NK-92 treated with Interleukin-12 subunit alpha and Interleukin-12 subunit beta, amount 100 ng/mL, for 24 hours (cell line): Measurements from ENCODE around the gene PCSK5.
"Not testable (repeated sequence)": the region's sequence is repeated elsewhere in the genome, so short reads cannot be mapped to it uniquely, and the experiment has no call there.

ENCODE experiments used
- DNase-seq: peaks from one replicate; lab custom pipeline; 2025; lab: John Stamatoyannopoulos, UW

Gene PCSK5

DNA sequence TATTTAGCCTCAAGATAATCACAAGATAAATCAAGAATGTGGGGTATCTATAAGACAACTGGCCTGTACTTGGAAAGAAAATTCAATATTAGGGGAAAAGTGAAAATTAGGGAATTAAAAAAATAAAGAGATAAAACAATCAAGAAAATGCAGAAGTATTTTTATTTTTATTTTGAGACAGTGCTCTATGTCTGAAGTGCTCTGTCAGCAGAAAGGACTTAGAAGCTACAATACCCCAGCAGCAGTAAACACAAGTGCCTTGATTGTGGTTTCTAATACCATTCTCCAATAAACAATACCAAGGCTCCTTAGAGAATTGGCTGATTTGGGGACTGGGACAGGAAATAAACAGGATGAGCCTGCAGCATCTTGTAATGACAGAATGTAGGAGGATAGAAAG lies 358.8 kb downstream of the PCSK5 start:
- DNase-seq: no peak

DNA sequence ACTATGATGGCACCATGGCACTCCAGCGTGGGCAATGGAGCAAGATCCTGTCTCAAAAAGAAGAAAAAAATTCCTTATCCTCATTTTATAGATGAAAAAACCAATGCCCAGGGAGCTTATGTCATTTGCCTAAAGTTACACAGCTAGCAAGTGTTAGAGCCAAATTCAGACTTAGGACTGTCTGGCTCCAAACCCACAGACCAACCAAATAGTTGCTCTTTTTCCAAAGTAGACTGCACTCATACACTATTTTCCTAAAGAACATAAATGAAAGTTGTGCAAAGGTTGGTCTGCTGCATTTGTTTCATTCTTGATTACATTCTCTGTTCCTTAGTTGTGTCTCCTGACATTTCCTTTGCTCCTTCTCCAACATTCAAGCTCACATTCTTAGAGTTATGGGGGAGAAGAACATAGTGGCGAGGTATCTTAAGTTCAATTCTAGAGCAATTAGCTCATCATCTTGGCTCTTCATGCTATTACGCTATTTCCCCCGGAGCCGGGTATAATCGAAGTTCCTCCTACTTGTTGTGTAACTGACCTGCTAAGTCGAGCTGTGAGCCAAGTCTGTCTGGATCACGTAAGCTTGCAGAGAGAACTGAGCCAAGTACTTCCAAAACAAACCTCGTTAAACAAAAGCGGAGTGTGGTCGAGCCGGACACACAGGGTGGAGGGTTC lies 365.4 kb downstream of the PCSK5 start:
- no peak for DNase-seq

GRCh38 chr9:76257311-76257710 lies 366.8 kb downstream of the PCSK5 start:
- DNase-seq: no peak

GRCh38 chr9:76266649-76267283 lies 376.3 kb downstream of the PCSK5 start:
- no peak for DNase-seq

DNA sequence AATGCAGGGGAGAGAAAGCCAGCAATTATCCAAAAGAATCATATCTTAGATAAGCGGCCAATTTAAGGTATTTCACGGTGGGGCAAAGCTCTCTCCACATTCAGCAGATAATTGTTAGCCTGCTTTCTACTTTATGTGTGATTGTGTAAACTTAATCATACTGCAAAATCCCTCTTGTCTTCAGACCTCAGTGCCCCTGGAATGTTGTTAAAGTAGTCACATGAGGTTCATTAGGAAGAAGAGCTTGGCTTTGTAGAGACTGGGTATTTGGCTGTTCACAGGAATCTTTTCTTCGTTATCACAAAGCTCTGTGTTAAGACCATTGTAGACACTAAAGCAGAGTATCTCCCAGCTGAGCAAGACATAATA lies 376.8 kb downstream of the PCSK5 start:
- DNase-seq: no peak

- no peak for DNase-seq
Observed at GRCh38 chr9:76269789-76270188, 379.3 kb downstream of the PCSK5 start.

- no peak for DNase-seq
Observed at GRCh38 chr9:76271755-76272154, 381.3 kb downstream of the PCSK5 start.

DNA sequence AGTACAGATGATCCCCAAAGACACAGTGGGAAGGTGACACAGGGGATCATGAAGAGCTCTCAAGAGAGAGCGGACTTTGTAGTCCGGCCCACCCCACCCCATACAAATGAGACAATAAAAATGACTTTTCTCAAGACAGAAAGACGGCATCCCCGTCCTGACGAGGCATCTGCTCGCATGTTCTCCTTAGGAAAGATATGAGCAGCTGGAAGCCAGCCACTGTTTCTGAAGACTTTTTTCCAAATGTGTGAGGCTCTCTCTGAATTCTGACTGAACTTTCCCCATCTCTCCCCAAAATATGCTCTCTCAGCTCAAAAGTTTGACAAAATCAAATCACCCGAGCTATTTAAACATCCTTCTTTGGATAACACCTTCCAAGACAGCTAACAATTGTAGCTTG lies 398.6 kb downstream of the PCSK5 start:
- DNase-seq: no peak

DNA sequence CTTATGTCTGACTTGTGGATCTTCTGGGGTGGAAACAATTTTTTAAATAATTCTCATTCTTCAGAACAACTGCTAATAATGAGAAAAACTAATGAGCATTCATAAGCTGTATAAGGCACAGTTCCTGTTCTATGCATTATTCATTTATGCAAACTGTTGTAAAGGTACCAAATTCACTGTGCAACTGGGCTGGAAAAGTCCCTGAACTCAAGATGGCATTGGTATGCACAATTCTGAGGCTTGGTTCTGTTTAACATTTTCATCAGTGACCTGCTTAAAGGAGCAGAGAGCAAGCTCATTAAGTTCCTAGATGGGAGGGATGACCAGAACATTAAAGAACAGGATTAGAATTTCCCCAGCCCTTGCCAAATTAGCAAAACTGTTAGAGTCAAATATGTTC lies 399.2 kb downstream of the PCSK5 start:
- no peak for DNase-seq

DNA sequence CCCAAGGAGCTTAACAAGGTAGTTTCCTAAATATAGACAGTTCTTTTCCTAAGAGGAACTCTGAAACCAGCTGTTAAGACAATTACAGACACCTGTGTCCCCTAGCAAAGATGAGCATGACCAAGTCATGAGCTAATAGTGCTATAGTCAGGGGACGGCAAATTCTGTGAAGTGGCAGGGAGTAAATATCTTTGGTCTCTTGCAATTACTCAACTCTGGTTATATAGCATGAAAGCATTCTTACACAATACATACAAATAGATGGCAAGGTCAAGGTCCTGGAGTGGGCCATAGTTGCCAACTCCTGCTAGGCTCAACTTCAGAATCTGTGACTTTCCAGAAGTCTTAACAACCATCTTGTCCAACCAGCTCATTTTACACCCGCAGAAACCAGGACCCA lies 400.1 kb downstream of the PCSK5 start:
- DNase-seq: no peak

DNA sequence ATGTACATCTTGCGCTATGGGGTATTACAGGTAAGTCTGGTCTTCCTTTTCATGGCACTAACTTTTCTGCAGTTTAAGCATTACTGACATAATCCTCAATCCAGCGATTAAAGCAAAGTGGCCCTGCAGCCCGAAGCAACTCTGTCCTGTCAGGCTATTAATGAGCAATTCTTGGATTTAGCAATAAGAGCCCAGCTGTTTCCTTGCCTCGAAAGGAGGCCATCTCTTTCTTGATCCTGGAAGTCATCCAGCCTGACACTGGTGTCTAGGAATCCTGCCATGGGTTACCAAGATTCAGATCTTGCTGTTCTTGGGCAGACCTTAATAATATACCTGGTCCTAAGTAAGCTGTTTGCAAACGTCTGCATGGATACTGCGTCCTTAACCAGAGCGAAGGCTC lies 401.8 kb downstream of the PCSK5 start:
- no peak for DNase-seq

DNA sequence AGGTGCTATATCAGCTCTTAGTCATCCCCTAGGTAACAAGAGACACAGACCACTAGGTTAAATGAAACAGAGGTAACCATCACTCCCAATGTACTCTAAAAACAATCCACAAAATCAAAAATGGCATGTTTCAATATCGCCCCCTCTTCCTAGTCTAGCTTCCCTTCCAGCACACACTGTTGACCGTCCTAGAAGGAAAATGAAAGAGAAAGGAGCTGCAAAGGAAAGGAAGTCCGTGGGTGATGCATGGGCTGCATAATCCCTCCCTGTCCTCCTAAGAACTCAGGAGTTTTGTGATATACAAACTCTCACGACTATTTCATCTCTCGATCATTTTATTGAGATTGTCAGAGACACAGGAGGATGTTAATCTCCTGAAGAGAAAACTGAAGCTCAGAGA lies 402.2 kb downstream of the PCSK5 start:
- no peak for DNase-seq

DNA sequence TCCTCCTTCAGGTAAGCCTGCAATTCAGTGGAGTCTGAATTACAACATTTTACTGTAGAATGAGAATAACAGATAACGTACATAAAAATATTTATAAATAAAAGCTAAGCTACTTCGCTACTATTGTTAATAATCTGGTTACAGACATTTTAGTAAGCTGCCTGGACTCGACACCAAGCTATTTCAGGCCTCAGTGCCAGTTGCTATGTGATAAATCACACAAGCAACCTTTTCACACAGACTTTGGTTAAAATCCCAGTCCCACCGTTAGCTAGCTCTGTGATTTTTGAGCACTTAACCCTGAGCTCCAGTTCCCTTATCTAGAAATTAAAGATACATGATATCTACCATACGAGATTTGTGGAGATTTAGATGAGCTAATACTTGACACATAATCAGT lies 403.8 kb downstream of the PCSK5 start:
- no peak for DNase-seq

GRCh38 chr9:76296561-76297310 lies 406.3 kb downstream of the PCSK5 start:
- DNase-seq: no peak

DNA sequence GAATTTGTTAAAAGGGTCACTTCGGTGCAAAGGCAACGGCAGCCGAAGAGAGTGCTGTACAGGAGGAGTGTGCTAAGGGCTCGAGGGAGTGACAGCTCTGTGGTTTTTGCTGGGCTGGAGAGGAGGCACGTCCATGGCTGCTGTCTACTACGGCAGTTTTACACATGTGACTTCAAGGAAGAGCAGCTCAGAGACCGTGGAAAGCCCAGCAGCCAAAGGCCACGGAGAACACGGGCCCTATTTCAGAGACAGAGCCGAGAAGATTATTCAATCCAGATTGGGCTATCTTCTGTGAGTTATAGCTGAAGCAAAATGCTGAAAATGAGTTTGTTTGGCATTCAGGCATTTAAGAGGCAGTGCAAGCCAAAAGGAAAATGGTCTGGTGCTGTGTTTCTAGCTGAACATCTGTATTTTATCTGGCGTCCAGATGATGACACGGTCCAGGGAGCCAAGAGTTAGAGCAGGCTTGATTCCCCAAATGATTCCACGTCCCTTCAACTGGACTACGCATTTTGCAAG lies 407.3 kb downstream of the PCSK5 start:
- DNase-seq: no peak

- DNase-seq: no peak
Observed at GRCh38 chr9:76298521-76299144, 408.2 kb downstream of the PCSK5 start.

DNA sequence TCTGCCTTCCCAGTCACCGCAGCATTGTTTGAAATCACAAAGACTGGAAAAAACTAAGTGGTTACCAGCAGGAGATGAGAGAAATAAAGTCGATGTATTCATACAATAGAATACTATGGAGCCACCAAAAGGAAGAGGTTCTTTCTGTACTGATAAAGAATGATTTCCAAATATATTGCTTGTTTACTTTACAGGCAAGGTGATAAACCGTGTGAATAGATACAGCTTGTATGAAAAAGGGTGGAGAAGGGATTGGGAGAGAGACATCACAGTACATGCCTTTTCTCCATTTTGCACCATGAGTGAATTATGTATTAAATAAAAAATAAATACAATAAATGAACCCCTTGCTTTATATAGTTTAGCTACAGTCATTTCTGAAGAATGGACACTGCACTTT lies 412.1 kb downstream of the PCSK5 start:
- no peak for DNase-seq

GRCh38 chr9:76302947-76303550 lies 412.6 kb downstream of the PCSK5 start:
- DNase-seq: no peak

DNA sequence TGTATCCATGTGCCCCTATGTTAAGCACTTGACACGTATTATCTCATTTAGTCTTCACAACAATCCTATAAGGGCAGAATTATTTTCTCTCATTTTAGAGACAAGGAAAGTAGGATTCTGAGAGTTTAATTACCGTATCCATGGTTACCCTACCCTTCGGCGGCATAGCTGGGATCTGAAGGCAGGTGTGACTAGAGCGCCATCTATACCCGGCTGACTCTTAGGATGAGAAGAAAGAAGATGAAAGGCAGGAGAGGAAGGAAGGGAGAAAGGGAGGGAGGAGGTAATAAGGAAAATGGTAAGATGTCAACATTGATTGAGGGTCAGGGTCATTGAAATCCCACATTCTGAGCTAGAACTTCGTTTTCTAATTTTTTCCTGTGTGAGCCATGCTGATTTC lies 416.6 kb downstream of the PCSK5 start:
- DNase-seq: not testable (repeated sequence)

- no peak for DNase-seq
Observed at GRCh38 chr9:76310577-76310976, 420.1 kb downstream of the PCSK5 start.

DNA sequence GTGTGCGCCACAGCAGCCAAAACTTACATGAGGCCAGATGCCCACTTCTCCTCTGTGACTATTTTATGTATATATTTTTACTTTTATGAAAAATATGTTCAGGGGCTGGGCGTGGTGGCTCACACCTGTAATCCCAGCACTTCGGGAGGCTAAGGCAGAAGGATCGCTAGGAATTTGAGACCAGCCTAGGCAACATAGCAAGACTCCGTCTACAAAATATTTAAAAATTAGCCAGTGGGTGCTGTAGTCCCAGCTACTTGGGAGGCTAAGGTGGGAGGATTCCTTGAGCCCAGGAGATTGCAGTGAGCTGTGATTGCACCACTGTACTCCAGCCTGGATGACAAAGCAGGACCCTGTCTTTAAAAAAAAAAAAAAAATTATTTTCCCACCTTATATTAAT lies 420.5 kb downstream of the PCSK5 start:
- no peak for DNase-seq

DNA sequence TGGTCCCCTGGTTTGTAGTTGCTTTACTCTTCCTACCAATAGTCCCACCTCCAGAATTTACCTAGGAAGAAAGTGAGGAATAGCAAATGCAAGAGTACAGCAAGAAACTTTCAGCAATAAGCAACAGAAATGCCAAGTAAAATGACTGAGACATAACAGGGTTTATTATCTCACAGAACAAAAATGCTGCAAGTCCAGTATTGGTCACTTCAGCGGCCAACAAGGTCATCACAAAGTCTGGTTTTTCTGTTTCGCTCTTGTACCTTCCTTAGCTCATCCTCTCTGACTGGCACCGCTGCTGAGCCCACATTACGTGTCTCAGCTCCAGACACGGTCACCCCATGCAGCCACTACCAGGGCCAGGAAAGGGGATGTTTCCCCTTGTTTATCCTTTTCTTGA lies 421.1 kb downstream of the PCSK5 start:
- no peak for DNase-seq
